Activated CD4-positive, CD25-positive, alpha-beta regulatory T cell treated with anti-CD3 and anti-CD28 coated beads, Interleukin-2, amount 50 U/mL, for 72 hours (primary cell): ENCODE results near the gene SLC24A3.
"Not testable (repeated sequence)": the region's sequence is repeated elsewhere in the genome, so short reads cannot be mapped to it uniquely, and the experiment has no call there.

Experiments
- DNase-seq: peaks from one replicate; pipeline ENCODE4 v3.0.0; 2021

SLC24A3 gene

DNA sequence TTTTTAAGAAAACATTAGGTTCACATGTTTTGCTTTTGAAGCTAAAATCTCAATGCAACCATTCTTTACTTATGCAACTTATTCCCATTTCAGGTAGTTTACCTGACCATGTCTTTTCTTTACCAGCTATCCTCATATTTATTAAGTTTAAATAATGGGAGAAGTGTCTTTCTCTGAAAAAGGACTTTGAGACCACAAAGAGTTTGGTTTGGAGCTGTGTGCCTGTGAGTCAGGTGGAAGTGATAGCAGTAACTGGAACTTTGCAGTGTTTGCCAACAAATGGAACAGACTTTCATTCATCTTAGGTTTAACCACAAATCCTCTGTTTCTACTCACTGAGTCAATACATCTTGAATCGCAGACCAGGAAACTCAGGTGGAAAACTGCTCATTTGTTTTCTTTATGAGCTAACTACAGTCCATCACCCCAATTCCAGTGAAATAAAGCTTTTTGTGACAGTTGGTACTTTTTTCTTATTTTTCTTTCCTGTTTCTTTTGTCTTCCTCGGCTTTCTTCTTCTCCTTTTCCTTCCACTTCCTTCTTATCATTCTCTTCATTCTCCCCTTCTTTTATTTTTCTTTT, 397.3 kb downstream of the SLC24A3 start:
- DNase-seq, result no peak

GRCh38 chr20:19615629-19616028, 403.2 kb downstream of the SLC24A3 start:
- no peak for DNase-seq

DNA sequence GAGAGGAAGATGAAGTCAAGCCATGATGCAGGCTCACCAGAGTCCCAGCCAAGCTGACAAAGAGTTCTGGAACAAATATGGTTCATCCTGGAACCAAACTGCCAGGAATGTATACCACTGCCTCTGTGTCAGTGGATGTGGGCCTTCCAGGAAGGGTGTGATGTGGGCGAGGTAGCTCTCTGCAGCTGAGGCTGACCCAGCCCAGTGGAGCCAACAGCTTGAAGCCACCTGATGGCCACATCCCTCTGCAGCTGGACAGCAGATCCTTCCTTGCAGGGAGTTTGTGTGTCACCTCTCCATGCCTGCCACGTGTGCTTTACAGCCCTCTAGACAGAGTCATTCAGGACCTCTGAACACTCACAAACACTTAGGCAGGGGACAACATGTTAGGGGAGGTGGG, 403.6 kb downstream of the SLC24A3 start:
- DNase-seq, result no peak

- DNase-seq, result no peak
These were observed 404.2 kb downstream of the SLC24A3 start for GRCh38 chr20:19616620-19617019.

GRCh38 chr20:19617256-19617655, 404.8 kb downstream of the SLC24A3 start:
- no peak for DNase-seq

GRCh38 chr20:19618711-19619110, 406.3 kb downstream of the SLC24A3 start:
- DNase-seq, result no peak

- no peak for DNase-seq
These were observed 407.5 kb downstream of the SLC24A3 start for GRCh38 chr20:19619904-19620430.

DNA sequence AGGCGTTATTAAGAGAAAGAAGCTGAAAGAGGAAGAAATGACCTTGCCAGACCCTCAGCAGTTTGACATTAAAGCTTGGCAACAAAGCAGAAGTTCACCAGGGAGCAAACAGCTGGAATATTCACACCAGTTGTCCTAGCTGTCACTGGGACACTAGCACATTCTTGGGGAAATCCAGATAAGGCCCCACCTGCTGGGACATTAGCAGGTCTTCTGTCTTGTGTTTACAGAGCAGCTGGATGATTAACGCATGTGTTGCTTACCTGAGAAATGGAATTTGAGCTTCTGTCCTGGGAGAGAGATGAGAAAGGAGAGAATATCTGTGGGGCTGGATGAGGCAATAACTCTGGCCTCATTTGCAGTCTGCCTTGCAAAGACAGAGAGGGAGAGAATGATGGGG, 408.0 kb downstream of the SLC24A3 start:
- no peak for DNase-seq

- no peak for DNase-seq
These were observed 408.6 kb downstream of the SLC24A3 start for GRCh38 chr20:19621072-19621471.

DNA sequence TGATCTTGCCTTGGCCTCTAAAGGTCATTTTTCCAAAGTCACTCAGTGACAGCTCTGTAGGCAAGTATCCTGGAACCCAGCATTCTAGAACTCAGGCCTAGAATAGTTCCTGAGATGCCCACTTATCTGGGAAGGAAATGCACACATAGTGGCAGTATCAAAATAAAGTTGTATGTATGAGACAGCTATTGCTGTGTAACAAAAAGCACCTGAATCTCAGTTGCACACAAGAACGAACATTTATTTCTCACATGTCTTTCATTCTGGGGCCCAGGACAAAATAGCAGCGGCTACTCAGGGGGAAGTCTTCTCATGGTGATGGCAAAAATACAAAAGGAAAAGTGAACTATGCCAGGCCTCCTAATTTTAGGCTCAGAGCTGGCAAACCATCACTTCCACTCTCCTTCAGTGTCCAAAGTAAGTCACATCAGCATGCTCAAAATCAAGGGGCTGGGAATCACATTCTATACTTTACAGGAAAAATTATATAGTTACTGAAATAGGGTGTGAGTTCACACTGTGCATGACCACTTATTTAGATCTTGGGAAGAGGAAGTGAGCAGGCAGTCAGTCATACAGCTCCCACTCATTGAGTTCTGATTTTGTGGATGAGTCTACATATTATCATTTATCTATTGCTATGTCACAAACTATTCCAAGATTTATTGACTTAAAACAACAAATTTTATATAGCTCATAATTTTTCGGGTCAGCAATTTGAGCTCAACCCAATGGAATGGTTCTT, 412.0 kb downstream of the SLC24A3 start:
- DNase-seq, result no peak

DNA sequence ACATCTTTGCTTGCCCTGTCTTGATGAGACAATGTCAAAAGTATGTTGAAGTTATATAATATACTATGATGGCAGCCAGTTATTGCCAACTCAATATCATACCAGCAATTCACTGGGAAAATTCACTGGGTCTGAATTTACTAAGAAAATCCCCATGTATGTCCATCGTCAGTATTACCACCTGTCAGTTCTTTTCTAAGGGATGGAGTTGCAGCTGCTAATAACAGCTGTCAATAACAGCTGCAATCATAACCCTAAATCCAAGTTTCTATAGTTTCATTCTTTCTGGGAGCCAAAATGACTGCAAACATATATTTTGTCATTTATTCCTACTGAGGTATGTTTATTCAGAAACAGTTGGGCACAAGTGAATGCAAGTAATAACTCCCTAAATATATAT, 413.0 kb downstream of the SLC24A3 start:
- no peak for DNase-seq

GRCh38 chr20:19626896-19627295, 414.5 kb downstream of the SLC24A3 start:
- no peak for DNase-seq

DNA sequence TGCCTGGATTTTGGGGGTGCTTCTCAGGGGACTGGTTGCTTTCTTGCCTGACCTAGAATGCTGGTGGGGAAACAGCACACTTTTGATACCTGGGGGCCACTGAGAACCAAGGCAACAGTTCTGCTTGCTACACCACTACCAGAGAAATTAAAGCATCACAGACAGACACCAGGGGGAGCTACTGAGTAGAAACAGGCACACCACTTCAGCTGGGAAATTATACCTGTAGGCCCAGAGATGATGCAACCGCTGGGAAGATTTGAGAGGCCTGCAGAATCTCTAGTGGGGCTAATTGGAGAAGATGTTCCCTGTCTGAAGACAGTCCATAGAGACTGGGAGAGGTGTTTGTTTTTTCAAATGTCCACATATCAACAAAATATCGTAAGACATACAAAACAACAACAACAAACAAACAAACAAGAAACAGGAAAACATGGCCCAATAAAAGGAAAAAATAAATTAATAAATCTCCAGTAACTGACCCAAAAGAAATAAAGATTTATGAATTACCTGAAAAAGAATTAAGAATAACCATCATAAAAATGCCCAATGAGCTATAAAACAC, 416.2 kb downstream of the SLC24A3 start:
- DNase-seq, result no peak

DNA sequence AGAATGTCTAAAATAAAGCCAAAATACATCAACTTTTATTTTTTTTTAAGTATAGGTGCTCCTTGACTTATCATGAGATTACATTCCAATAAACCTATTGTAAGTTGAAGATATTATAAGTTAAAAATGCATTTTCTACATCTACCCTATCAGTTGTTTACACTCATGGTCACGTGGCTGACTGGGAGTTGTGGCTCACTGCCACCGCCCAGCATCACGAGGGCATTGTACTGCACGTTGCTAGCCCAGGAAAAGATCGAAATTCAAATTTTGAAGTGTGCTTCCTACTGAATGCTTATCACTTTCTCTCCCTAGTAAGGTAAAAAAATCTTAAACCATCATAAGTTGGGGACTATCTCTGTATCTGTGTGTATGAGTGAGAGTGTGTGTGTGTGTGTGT, 419.0 kb downstream of the SLC24A3 start:
- DNase-seq, result no peak

DNA sequence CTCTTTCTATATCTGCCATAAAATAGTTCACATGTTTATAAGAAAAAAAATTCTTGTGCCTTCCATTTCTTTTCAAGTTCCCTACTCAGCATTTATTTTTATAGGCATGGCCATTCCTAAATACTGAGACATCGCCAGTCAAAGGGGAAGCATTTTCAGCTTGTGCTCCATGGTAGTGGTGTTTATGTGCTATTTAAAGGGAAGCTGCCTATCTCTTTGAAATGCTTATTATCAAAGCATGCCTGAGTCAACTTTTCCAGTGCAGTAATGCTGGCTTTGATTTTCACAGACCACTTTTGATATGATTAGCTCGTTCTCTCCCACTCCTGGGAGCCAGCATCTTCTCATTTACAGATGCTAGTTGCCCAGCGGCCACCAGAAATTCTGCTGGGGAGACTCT, 421.5 kb downstream of the SLC24A3 start:
- no peak for DNase-seq

DNA sequence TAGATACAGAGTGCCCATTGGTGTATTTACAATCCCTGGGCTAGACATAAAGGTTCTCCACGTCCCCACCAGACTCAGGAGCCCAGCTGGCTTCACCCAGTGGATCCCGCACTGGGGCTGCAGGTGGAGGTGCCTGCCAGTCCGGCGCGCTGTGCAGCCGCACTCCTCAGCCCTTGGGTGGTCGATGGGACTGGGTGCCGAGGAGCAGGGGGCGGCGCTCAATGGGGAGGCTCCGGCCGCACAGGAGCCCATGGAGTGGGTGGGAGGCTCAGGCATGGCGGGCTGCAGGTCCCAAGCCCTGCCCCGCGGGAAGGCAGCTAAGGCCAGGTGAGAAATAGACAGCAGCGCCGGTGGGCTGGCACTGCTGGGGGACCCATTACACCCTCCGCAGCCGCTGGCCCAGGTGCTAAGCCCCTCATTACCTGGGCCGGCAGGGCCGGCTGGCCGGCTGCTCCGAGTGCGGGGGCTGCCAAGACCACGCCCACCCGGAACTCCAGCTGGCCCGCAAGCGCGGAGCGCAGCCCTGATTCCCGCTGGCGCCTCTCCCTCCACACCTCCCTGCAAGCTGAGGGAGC, 427.1 kb downstream of the SLC24A3 start:
- not testable (repeated sequence) for DNase-seq

DNA sequence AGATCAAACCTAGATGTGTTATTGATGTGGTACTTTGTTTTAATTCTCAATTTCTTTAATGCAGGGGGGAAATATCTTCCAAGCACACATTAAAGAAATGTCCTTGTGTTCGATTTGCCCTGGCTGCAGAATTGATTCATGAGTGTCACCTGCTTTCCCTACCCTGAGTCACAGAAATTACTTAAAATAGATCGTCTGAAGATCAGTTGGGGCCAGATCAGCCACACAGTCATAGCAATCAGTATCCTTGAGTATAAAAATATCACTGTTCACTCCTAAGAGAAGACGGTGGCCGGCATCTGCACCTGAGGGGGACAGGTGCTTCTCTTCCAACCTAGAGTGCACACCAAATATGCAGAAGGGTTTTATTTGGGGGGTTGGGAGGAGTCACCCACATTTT, 430.4 kb downstream of the SLC24A3 start:
- DNase-seq, result no peak

GRCh38 chr20:19644085-19644484, 431.6 kb downstream of the SLC24A3 start:
- DNase-seq, result no peak

GRCh38 chr20:19646963-19647362, 434.5 kb downstream of the SLC24A3 start:
- no peak for DNase-seq

- DNase-seq, result no peak
These were observed 435.6 kb downstream of the SLC24A3 start for GRCh38 chr20:19648024-19648423.

DNA sequence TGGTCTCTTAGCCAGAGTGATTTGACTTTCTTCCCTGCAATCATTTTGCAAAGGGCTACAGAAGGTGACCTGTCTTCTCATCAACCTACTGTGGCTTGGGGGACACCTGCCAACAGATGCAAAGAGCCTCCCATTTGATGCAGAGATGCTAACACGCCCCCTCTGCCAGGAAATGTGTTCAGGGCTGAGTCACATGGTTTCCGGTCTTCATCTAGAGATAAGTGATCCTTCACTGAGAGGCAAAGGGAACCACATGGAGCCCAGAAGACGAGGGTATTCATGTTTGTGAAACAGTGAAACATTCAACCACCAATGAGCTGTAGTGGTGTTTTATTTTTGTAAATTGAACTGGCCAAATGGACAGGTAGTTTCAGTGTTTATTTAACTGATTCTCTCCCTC, 436.6 kb downstream of the SLC24A3 start:
- DNase-seq, result no peak

DNA sequence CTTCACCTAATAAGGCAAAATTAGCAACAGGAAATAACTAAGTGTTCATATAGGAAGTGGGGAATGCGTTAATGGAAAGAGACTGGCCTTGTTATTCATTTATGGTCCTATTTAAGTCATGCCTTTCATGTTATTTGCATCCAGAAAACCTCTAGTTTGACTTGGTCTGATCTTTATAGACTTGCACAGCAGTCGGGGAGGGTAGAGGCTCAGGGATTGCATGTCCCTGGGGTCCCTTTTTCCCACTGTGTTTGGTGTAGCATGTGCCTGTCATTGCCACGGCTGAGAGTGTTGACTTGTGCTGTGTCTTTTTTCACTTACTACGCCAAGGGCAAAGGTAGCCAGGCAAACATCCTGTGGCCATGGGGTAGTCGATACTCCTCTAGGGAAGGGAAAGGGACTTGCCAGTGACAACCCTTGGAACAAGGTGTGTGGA, 440.2 kb downstream of the SLC24A3 start:
- no peak for DNase-seq

- no peak for DNase-seq
These were observed 440.9 kb downstream of the SLC24A3 start for GRCh38 chr20:19653327-19653726.

DNA sequence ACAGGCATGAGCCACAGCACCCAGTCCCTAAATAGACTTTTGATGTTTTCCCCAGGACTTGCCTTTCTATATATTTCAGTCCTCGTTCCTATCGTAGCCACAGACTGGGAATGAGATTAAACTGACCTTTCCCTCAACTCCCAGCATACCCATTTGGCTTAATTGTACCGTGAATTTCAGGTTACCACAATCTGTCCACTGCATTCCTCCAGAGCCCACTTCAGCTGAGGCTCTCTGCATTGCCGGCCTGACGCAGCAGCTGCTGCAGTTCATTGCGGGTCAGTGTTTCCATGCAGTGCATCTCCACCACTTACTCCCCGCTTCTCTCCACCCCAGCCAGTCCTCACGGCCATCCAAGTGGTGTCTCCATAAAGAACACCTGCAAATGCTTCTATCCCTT, 442.5 kb downstream of the SLC24A3 start:
- DNase-seq, result no peak
